Measurements from ENCODE around the gene TBXAS1.

The TBXAS1 gene

DNA sequence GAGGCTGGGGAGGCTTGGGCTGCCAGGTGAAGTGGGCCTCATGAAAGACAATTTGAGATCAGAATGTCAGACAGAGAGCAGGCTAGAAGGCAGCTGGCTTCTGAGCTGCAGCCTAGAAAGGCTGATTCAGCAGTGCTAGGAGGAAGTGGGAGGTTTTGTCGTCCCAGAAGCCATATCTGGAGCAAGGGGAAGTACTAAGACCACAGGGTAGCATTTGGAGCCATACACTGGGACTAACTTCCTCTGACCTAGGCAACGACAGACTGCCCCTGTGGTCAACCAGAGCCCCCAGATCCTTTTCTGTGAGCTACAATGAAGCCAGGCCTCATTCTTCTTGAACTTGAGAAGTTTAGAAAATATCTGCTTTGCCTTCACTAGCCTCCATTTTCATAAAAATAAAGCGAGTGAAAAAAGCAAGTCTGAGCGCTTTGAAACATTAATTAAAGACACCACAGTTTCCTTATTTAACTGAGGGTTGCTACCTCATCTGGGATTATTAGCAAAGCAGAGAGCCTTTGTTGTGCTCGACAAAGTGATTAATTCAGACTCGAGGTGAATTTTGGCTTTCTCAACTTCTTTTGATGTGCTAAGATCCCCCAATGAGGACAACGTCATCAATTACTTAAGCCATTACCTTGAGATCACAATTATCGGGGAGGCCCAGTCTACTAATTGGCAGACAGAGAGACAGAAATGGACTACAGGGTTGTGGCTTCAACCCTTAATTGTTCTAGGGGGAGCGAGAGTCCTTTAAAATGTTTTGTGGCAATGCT, 26.6 kb downstream of the TBXAS1 start:
- no peak for DNase-seq

DNA sequence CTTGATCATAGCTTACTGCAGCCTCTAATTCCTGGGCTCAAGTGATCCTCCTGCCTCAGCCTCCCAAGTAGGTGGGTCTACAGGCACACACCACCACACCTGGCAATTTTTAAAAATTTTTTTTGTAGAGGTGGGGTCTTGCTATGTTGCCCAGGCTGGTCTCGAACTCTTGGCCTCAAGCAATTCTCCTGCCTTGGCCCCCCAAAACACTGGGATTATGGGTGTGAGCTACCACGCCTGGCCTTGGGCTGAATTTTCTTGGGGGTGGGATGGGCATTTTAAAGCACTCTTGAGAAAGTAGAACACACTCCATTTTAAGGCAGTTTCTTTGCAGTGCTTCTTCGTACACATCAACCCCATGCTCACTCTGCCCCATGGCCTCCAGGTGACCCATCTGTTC, 28.7 kb downstream of the TBXAS1 start:
- no peak for DNase-seq

- no peak for DNase-seq
Measured at GRCh38 chr7:139860090-139860775, 31.2 kb downstream of the TBXAS1 start.

DNA sequence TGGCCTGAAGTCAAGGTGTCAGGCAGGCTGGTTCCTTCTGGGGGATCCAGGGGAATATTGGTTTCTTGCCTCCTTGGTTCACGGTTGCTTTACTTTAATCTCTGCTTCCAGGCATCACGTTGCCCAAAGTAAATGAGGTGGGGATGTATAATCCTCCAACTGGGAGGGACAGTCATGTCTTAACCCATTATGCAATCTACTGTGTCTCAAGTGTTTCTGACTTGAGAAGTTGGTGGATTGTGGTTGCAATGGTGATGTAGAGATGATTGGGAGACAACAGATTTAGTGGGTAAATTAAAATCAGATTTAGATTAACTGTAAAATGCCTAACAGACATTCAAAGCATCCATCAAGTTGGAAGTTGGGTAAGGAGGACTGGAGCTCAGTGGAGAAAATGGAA, 32.7 kb downstream of the TBXAS1 start:
- DNase-seq: no peak

- DNase-seq: no peak
Measured at GRCh38 chr7:139866047-139866837, 37.2 kb downstream of the TBXAS1 start.

GRCh38 chr7:139867847-139868246, 38.8 kb downstream of the TBXAS1 start:
- DNase-seq: no peak

GRCh38 chr7:139869886-139870285, 40.8 kb downstream of the TBXAS1 start:
- no peak for DNase-seq

- DNase-seq: no peak
Measured at GRCh38 chr7:139870380-139870779, 41.3 kb downstream of the TBXAS1 start.

DNA sequence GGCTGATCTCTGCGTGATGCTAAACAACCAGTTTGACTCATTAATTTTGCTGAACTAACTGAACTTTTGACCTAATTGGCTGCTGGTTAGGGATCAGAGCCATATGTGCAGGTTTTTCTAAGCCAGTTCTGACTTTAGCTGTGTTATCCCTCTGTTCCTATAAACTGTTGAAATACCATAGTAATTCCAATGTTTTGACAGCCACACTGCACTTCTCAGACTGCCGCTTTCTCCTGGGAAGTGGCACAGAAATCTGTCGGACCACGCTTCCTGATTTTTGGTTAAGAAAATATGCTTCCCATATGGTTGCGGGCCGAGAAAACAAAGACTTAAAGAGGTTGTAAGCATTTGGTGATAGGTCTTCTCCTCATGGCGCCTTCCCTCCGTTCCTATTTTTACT, 42.3 kb downstream of the TBXAS1 start:
- DNase-seq: no peak

- no peak for DNase-seq
Measured at GRCh38 chr7:139871820-139872219, 42.8 kb downstream of the TBXAS1 start.

- DNase-seq: no peak
Measured at GRCh38 chr7:139873593-139874301, 44.7 kb downstream of the TBXAS1 start.

- DNase-seq: no peak
Measured at GRCh38 chr7:139874302-139874629, 45.2 kb downstream of the TBXAS1 start.

GRCh38 chr7:139875821-139876241, 46.8 kb downstream of the TBXAS1 start:
- DNase-seq: no peak

- no peak for DNase-seq
Measured at GRCh38 chr7:139876622-139877283, 47.7 kb downstream of the TBXAS1 start.

- DNase-seq: no peak
Measured at GRCh38 chr7:139883814-139884213, 54.8 kb downstream of the TBXAS1 start.

- no peak for DNase-seq
Measured at GRCh38 chr7:139884441-139884840, 55.4 kb downstream of the TBXAS1 start.

GRCh38 chr7:139885511-139885910, 56.4 kb downstream of the TBXAS1 start:
- DNase-seq: no peak

DNA sequence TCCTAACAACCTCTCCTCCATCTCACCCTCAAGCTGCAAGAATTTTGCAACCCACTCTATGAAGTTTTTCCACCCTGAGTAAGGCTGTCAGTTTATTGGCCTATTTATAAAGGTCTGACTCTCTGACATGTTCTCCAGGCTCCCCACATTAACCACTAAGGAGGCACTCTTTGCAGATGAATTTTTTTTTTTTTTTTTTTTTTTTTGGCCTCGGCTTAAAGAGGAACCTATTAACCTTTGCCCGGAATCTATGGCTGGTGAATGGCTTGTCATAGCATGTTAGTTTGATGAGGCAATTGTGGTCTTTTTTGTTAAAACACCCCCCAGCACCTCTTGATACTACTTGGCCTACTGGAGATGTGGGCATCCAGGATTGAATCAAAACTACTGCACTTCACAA, 57.1 kb downstream of the TBXAS1 start:
- no peak for DNase-seq

- no peak for DNase-seq
Measured at GRCh38 chr7:139886899-139887298, 57.8 kb downstream of the TBXAS1 start.

DNA sequence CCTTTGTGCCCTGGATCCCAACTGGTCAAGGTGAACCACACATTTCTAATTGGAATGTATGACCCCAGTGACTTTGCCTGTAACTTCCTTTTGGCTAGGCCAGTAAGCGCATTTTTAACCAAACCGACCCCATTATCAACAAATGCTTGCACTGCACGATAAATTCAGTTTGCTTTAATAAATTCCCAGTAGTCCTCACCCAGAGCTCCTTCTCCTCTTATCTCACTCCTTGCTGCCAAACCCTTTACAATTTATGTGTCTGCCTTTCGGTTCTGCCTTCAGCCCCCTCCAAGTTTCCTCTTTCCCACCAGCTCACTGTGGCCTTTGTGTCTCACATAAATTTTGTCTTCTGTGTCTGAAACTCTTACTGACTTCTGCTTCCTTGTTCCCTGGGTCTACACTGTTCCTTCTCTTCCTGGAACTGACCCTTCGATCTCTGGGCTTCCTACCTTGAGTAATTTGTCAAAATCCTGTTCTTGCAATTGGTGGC, 59.0 kb downstream of the TBXAS1 start:
- DNase-seq: no peak

DNA sequence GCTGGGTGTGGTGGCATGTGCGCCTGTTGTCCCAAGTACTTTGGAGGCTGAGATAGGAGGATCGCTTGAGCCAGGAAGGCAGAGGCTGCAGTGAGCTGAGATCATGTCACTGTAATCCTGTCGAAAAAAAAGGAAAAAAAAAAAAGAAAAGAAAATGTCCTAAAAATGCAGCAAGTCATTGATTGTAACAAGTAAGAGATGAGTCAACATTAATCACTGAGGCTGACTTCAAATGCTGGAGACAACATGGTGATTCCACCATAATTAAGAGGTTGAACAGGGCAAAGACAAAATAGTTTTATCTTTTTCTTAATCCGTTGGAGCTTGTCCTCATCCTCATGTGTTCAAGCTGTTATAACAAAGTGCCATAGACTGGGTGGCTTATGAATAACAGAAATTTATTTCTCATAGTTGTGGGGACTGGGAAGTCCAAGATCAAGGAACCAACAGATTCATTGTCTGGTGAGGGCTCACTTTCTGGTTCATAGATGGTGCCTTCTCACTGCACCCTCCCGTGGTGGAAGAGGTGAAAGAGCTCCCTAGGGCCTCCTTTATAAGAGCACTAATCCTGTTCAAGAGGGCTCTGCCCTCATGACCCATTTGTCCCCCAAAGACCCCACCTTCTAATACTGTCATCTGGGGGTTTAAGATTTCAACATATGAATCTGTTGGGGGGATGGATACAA, 60.3 kb downstream of the TBXAS1 start:
- DNase-seq: no peak

DNA sequence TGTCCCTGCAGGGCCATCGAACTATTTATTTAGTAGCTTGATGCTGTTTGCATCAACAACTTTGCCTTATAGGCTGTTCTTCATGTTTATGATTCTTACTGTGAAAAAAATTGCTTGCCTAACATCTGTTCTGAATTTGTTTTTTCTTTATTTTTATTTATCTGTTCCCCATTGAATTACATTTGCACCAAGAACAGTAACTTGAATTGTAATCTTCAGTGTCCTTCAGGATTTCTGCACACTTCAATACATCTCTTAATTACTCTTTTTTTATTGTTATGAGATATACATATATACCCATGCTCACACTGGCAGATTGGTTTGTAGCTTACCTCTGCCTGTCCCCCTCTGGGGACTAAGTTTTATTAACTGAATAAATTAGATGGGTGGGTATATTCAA, 64.4 kb downstream of the TBXAS1 start:
- no peak for DNase-seq

Measured in NCI-H2081 treated with DMSO at 0.1 percent for 48 hours (cell line).